ENCODE measurements around the gene PPP2R2B.

PPP2R2B gene

GRCh38 chr5:146680846-146681584, 197.5 kb downstream of the PPP2R2B start:
- no peak overlapping the region for H3K27ac Mint-ChIP-seq

GRCh38 chr5:146675636-146676035, 202.9 kb downstream of the PPP2R2B start:
- no peaks in the 10 kb centered on the region for H3K9me3 Mint-ChIP-seq (ENCODE audit: low read depth)
- H3K27me3 Mint-ChIP-seq: peaks cover 5% of the 10 kb centered on the region

More at GRCh38 chr5:146680846-146681584, 197.5 kb downstream of the PPP2R2B start:
- peaks cover 5% of the 10 kb centered on the region for H3K27me3 Mint-ChIP-seq
- H3K4me3 Mint-ChIP-seq: no peak overlapping the region
- no peaks in the 10 kb centered on the region for H3K4me1 Mint-ChIP-seq (ENCODE audit: low read depth)
- no peaks in the 10 kb centered on the region for H3K36me3 Mint-ChIP-seq
- no peaks in the 10 kb centered on the region for H3K9me3 Mint-ChIP-seq (ENCODE audit: low read depth)

GRCh38 chr5:146672866-146673265, 205.7 kb downstream of the PPP2R2B start:
- H3K4me3 Mint-ChIP-seq: no peak overlapping the region
- peaks cover 5% of the 10 kb centered on the region for H3K27me3 Mint-ChIP-seq
- H3K4me1 Mint-ChIP-seq (ENCODE audit: low read depth): no peaks in the 10 kb centered on the region
- no peaks in the 10 kb centered on the region for H3K9me3 Mint-ChIP-seq (ENCODE audit: low read depth)
- H3K27ac Mint-ChIP-seq: no peak overlapping the region
- no peaks in the 10 kb centered on the region for H3K36me3 Mint-ChIP-seq

More at GRCh38 chr5:146675636-146676035, 202.9 kb downstream of the PPP2R2B start:
- H3K4me3 Mint-ChIP-seq: no peak overlapping the region
- H3K36me3 Mint-ChIP-seq: no peaks in the 10 kb centered on the region
- H3K4me1 Mint-ChIP-seq (ENCODE audit: low read depth): no peaks in the 10 kb centered on the region
- H3K27ac Mint-ChIP-seq: no peak overlapping the region

- peaks cover 2% of the 10 kb centered on the region for H3K27me3 Mint-ChIP-seq
- H3K36me3 Mint-ChIP-seq: no peaks in the 10 kb centered on the region
- H3K9me3 Mint-ChIP-seq (ENCODE audit: low read depth): no peaks in the 10 kb centered on the region
- H3K27ac Mint-ChIP-seq: no peak overlapping the region
- H3K4me1 Mint-ChIP-seq (ENCODE audit: low read depth): no peaks in the 10 kb centered on the region
- no peak overlapping the region for H3K4me3 Mint-ChIP-seq
Observed at GRCh38 chr5:146671561-146672295, 206.8 kb downstream of the PPP2R2B start.

- no peaks in the 10 kb centered on the region for H3K9me3 Mint-ChIP-seq (ENCODE audit: low read depth)
- H3K27ac Mint-ChIP-seq: no peak overlapping the region
- H3K27me3 Mint-ChIP-seq: no peaks in the 10 kb centered on the region
- no peak overlapping the region for H3K4me3 Mint-ChIP-seq
- no peaks in the 10 kb centered on the region for H3K36me3 Mint-ChIP-seq
- peaks cover 1% of the 10 kb centered on the region for H3K4me1 Mint-ChIP-seq (ENCODE audit: low read depth)
Observed at GRCh38 chr5:146669656-146670055, 208.9 kb downstream of the PPP2R2B start.

- peaks cover 4% of the 10 kb centered on the region for H3K4me1 Mint-ChIP-seq (ENCODE audit: low read depth)
- H3K4me3 Mint-ChIP-seq: no peak overlapping the region
- H3K27me3 Mint-ChIP-seq: no peaks in the 10 kb centered on the region
- H3K9me3 Mint-ChIP-seq (ENCODE audit: low read depth): no peaks in the 10 kb centered on the region
- no peak overlapping the region for H3K27ac Mint-ChIP-seq
- H3K36me3 Mint-ChIP-seq: no peaks in the 10 kb centered on the region
Observed at GRCh38 chr5:146667633-146668272, 210.8 kb downstream of the PPP2R2B start.

GRCh38 chr5:146662229-146662628, 216.3 kb downstream of the PPP2R2B start:
- Mint-ChIP-seq H3K27ac (no peak overlapping the region), H3K4me1 (ENCODE audit: low read depth) (peaks cover 4% of the 10 kb centered on the region), H3K36me3 (no peaks in the 10 kb centered on the region), H3K9me3 (ENCODE audit: low read depth) (no peaks in the 10 kb centered on the region), H3K4me3 (no peak overlapping the region), H3K27me3 (no peaks in the 10 kb centered on the region)

GRCh38 chr5:146660376-146660960, 218.1 kb downstream of the PPP2R2B start:
- H3K4me1 Mint-ChIP-seq (ENCODE audit: low read depth): peaks cover 4% of the 10 kb centered on the region
- no peaks in the 10 kb centered on the region for H3K27me3 Mint-ChIP-seq
- no peaks in the 10 kb centered on the region for H3K36me3 Mint-ChIP-seq
- H3K27ac Mint-ChIP-seq: no peak overlapping the region
- no peak overlapping the region for H3K4me3 Mint-ChIP-seq
- H3K9me3 Mint-ChIP-seq (ENCODE audit: low read depth): no peaks in the 10 kb centered on the region

GRCh38 chr5:146659961-146660360, 218.6 kb downstream of the PPP2R2B start:
- Mint-ChIP-seq H3K9me3 (ENCODE audit: low read depth) (no peaks in the 10 kb centered on the region), H3K27ac (no peak overlapping the region), H3K36me3 (no peaks in the 10 kb centered on the region), H3K4me3 (no peak overlapping the region), H3K4me1 (ENCODE audit: low read depth) (peaks cover 4% of the 10 kb centered on the region), H3K27me3 (no peaks in the 10 kb centered on the region)

- H3K9me3 Mint-ChIP-seq (ENCODE audit: low read depth): no peaks in the 10 kb centered on the region
Observed at GRCh38 chr5:146656703-146657102, 221.9 kb downstream of the PPP2R2B start.

GRCh38 chr5:146653560-146653959, 225.0 kb downstream of the PPP2R2B start:
- Mint-ChIP-seq H3K27me3 (no peaks in the 10 kb centered on the region), H3K9me3 (ENCODE audit: low read depth) (no peaks in the 10 kb centered on the region)

More at GRCh38 chr5:146656703-146657102, 221.9 kb downstream of the PPP2R2B start:
- Mint-ChIP-seq H3K4me1 (ENCODE audit: low read depth) (no peaks in the 10 kb centered on the region), H3K4me3 (no peak overlapping the region), H3K27me3 (no peaks in the 10 kb centered on the region), H3K36me3 (no peaks in the 10 kb centered on the region), H3K27ac (no peak overlapping the region)

GRCh38 chr5:146652547-146652946, 226.0 kb downstream of the PPP2R2B start:
- H3K4me3 Mint-ChIP-seq: no peak overlapping the region
- no peaks in the 10 kb centered on the region for H3K27me3 Mint-ChIP-seq
- no peaks in the 10 kb centered on the region for H3K4me1 Mint-ChIP-seq (ENCODE audit: low read depth)
- no peak overlapping the region for H3K27ac Mint-ChIP-seq
- H3K9me3 Mint-ChIP-seq (ENCODE audit: low read depth): no peaks in the 10 kb centered on the region
- H3K36me3 Mint-ChIP-seq: no peaks in the 10 kb centered on the region

More at GRCh38 chr5:146653560-146653959, 225.0 kb downstream of the PPP2R2B start:
- no peaks in the 10 kb centered on the region for H3K4me1 Mint-ChIP-seq (ENCODE audit: low read depth)
- H3K36me3 Mint-ChIP-seq: no peaks in the 10 kb centered on the region
- H3K27ac Mint-ChIP-seq: no peak overlapping the region
- no peak overlapping the region for H3K4me3 Mint-ChIP-seq

- Mint-ChIP-seq H3K36me3 (no peaks in the 10 kb centered on the region), H3K4me3 (no peak overlapping the region), H3K4me1 (ENCODE audit: low read depth) (no peaks in the 10 kb centered on the region), H3K27ac (no peak overlapping the region), H3K27me3 (no peaks in the 10 kb centered on the region), H3K9me3 (ENCODE audit: low read depth) (no peaks in the 10 kb centered on the region)
Observed at GRCh38 chr5:146647656-146648199, 230.8 kb downstream of the PPP2R2B start.

GRCh38 chr5:146646441-146646840, 232.1 kb downstream of the PPP2R2B start:
- no peaks in the 10 kb centered on the region for H3K27me3 Mint-ChIP-seq
- H3K9me3 Mint-ChIP-seq (ENCODE audit: low read depth): no peaks in the 10 kb centered on the region
- H3K4me3 Mint-ChIP-seq: no peak overlapping the region
- H3K4me1 Mint-ChIP-seq (ENCODE audit: low read depth): no peaks in the 10 kb centered on the region
- no peaks in the 10 kb centered on the region for H3K36me3 Mint-ChIP-seq
- H3K27ac Mint-ChIP-seq: no peak overlapping the region
